ENCODE data around the gene FOXO1.
"Not testable (repeated sequence)": the region's sequence is repeated elsewhere in the genome, so short reads cannot be mapped to it uniquely, and the experiment has no call there.

FOXO1 gene
- total RNA-seq = 45.8 to 69.4 reads per million in 2 donors

DNA sequence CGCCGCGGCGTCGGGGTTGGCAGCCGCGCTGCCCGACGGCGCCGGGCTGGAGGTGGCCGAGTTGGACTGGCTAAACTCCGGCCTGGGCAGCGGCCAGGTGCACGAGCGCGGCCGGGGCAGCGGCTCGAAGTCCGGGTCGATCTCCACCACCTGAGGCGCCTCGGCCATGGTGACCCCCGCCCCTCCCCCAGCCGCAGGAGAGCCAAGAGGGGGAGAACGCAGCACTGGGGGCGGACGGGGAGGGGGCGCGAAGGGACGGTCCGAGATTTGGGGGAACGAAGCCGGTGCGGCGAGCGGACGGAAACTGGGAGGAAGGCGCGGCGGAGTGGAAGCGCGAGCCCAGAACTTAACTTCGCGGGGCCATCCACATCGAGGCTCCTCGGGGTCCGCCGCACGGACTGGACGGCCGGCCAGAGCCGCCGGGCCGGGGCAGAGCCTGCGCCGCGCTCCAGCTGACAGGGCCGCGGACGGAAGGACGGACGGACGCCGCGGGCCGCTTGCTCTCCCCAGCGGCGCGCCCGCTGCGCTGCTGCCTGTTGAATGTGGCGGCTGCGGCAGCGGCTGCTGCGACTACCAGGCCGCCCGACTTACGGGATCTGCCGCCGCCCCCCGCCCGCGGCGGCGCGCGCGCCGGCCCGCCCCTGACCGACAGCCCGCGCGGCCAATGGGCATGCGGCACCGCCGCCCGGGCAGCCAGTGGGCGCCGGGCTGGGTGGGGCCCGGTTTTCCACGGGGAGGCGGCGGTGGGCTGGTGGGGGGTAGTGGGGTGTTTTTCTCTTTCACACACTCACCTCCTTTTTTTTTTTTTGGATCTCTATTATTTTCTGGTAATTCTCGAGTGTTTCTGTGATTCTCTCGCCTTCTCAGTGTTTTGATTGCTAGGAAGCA, at the start of gene FOXO1:
TSS of gene FOXO1 (minus strand) at position 597 of the 888 bp plus-strand sequence. CDS start at position 168, 429 bp downstream.
- DNase-seq = peak; percentile 84

DNA sequence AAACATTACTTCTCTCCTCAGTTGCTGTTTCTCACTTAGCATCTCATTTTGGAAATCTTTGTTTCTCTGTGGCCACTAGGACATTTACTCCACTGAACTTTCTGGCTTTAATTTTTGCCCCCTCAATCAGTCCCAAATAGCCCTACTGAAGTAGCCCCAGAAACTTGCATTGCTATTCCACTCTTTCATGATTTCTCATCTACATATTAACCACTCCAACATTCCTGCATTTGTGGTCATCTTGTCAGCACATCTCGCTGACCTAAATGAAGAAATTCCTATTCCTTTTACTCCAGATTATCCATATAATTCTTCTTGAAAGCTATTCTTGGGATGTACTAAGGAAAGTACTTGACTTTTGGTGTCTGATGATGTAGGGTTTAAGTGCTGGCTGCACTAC, 48.0 kb upstream of the FOXO1 start:
- DNase-seq = not testable (repeated sequence)

DNA sequence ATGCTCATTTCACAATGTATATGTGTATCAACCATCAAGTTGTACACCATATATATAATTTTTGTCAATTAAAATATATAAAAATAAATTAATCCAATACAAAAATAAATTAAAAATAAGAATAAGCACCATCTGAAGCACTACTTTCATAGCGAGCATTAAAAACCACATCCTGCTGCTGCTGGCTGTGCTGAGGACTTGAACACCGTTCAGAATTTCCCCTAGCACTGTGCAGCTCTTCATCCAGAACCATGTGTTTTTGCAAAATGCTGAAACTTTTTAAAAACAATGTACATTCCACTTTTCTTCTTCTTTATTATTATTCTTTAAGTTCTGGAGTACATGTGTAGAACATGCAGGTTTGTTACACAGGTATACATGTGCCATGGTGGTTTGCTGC, 40.0 kb upstream of the FOXO1 start:
- DNase-seq = no peak

DNA sequence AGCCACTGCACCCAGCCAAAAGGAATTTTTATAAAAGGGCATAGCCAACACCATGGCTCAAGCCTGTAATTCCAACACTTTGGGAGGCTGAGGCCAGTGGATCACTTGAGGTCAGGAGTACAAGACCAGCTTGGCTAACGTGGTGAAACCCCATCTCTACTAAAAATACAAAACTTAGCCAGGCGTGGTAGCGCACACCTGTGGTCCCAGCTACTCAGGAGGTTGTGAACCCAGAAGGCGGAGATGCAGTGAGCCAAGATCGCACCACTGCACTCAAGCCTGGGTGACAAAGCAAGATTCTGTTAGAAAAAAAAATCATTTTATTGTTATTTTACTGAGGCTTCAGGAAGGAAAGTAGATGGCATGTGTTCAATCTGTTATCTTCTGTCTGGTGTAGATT, 31.3 kb upstream of the FOXO1 start:
- no peak for DNase-seq

DNA sequence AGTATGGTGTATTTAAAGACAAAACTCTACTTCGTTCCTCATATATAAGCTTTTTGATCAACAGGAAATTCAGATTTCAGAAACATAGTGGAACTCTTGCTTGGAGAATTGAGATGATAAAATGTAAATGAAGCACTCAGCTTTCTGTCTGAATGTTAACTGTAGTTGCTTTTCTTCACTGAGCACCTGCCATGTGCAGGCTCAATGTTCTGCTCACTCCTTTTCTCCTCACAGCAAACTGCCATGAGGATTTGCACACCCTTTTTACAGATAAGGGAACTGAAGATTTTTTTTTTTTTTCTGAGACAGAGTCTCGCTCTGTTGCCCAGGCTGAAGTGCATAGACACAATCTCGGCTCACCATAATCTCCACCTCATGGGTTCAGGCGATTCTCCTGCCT, 28.0 kb upstream of the FOXO1 start:
- DNase-seq = no peak

DNA sequence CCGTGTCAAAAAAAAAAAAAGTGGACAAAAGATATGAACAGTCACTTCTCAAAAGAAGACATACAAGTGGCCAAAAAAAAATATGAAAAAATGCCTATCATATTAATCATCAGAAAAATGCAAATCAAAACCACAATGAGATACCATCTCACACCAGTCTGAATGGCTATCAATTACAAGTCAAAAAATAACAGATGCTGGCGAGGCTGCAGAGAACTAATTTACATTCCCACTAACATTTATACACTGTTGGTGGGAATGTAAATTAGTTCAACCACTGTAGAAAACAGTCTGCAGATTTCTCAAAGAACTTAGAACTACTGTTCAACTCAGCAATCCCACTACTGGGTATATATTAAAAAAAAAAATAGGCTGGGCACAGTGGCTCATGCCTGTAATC, 26.5 kb upstream of the FOXO1 start:
- no peak for DNase-seq

DNA sequence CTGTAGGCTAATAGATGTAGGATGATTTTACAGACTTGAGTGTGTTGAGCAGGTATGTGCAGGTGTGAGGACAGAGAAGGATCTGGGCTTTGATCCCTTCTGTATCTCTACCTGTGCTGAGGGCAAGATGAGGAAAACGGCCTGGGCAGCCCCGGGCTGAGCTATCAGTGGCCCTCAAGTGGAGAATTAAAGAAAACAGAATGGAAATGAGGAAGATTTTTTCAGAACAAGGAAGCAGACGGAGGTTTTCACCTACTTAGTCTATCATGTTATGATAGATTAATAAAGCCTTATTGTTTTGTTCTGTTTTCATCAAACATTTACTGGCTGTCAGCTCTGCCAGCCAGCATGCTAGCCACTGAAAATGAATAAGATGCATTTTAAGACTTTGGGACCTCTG, 22.3 kb upstream of the FOXO1 start:
- no peak for DNase-seq

DNA sequence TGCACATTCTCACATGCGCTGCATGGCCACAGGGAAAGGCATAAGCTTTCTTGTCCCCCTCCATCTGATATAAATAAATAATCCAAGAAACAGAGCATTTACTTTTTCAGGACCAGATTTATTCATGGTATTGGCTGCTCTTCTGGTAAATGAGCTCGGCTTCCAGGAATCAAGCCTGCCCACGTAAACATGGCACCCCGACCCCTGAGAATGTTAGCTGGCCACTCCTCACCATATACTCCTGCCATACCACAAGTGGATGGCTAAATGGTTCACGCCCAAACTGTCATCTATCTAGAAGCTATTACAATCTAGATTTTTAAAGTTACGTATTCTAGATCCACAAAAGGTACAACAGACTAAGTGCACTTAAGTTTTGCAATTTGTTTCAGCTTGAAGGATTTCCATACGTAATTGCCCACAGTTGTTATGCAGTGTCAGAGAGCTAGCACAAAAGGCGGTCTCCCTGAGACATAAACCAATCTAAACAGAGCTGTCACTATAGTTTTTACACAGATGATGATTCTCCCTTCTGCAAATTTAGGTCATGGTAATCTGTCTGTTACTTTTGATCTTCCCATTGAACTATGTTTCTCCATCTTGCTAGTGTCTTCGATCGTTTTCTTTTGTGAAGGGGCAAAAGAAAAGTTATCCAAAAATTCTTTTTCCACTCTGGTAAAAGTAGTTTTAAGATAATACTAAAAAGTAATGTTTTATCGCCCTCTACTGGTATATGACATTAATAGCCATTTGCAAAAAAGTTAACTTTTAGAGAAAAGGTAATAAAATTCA, 16.2 kb upstream of the FOXO1 start:
- DNase-seq = no peak

DNA sequence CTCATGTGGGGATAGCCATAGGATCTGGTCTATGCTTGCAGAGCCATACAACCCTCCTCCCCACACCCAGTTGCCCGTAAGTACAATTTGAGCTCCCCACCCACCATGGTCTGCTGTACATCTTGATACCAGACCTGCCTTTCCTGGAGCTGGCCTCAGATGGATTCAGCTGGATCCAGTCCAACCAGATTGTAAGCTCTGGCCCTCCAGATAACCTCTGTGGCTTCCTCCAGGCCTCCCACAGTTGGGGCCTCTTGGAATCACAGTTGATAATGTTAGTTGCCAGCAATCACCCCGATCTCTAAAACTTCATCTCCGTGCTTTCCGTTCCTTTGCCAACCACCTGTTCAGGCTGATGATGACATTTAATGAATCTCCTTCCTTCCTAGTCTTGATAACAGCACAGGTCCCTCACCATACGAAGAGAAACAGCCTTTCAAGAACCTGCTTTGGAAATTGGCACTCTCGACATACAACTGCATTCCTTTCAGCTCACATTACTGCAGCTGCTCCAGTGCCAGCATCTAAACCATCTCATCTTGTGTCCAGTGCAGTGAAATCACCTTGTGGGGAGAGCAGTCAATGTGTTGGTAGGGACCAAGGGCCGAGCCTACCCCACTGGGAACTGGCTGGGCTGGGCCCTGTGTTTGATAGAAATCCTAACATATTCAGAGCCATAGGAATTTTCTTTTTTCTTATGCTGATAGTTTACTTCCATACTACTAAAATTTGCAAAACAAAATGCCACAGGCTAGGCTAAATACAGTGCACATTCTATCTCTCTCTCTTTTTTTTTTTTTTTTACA, 15.1 kb upstream of the FOXO1 start:
- DNase-seq = no peak

DNA sequence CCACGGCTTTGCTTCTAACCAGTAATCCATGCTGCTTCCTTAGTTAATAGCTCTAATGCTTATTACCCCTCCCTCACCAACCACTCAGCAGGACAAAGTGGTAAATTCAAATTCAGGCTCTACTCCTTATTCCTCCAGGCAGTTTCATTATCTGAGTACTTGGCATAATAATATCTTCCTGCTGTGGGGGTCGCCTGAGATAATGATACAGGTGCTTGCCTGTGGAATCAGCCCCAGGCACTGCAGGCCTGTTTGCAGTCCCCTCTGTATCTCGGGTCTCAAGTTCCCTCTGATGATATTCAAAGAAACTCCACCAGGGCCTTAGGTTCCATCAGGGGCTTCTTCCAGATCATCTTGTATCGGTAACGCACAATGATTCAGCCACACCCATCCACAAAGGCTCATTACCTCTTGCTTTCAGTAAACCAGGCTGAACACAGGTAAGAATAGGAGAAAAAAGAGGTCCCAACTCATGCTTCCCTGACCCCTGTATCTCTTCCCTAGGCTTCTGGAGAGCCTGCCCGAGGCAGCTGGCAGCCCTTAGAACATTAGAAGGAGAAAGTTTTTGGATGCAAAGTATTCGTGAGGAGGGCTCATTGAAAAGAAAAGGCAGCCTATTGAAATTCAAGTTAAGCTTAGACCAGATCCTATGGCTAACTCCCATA, 14.3 kb upstream of the FOXO1 start:
- DNase-seq = no peak

DNA sequence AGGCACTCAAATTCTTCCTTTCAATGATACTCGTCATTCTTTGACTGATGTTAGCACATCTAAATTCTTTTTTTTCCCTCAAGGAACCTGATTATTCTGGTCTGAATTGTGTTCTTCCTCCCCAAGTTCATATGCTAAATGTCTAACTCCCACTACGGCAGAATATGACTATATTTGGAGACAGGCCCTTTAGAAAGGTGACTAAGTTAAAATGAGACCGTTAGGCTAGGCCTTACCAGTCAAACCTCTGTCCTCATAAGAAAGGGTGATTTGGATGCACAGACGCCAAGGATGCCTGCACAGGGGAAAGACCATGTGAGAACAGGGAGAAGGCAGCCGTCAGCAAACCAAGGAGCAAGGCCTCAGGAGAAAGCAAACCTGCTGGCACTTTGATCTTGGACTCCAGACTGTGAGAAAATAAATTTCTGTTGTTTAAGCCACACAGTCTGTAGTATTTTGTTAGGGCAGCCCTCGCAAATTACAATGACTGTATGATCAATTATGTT, 13.1 kb upstream of the FOXO1 start:
- no peak for DNase-seq

DNA sequence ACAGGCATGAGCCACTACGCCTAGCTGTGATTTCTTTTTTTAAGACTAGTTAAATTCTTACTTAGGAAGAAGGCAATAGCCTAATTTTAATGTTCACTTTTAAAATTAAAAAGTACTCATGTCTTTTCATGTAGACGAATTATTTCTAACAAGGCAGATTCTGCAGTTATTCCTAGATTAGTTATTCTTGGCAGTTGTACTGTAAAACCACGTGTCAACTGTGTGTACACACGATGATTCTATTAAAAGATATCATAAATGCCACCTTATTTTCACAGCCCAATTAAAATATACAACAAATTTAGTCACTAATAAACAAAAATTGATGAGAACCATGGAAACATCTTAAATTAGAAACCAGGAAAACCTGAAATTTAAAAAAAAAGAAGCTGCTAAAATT, 10.6 kb upstream of the FOXO1 start:
- no peak for DNase-seq

DNA sequence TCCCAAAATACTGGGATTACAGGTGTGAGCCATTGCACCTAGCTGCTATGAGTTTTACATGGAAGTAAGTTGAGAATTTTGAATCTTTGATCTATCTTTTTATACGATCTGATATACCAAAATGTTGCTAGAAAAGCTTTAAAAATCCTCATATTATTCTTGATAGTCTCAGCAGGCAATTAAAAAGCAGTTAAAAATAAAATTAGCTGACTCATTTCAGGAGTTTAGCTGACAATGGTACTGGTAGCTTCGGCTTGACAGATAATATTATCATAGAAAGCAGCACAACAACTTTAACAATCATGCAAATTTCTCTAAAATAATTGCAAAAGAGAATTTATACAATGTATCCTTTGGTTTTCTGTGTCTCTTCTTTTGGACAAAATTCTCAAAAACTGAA, 9.6 kb upstream of the FOXO1 start:
- no peak for DNase-seq

DNA sequence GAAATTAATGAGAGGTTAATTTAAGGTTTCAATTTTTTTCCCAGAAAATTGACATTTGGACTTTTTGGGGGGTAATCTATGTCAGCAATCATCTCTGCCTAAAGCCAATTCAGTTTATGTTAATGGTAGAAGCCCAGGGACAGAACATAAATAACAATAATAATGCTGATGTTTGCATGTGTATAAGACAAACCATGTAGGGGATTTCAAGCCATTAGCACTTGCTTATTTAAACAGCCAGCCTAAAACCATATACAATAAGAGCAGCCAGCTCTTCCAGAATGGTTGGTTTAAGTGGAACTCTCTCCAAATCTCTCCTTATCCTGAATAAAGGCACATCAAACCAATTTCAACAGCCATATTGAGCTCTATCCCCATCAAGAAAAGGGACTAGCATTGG, 7.0 kb upstream of the FOXO1 start:
- no peak for DNase-seq

DNA sequence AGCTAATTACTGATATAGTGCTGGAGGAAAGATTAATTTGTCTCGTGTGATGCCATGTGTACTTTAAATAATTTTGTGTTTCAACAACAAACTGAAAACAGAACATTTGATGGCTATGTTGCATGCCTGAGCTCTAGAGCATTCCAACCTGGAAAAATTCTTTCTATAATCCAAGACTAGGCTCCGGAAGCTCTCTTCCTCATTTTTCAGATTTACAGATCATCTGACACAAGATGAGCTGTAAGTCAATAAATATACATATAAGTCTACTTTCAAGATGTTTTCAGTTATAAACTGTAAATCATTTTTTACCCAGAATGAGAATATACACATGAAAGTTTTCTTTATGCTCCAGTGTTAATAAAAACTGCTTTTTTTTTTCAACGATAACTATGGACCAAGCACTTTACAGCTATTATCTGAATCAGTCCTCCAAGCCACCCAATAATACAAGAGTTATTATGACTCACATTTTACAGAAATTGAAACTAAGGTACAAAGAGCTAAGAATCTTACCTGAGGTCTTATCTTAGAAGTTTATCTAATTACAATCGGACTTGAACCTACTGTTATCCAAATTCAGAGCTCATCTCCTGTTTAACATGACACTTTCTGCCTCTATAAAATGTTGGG, 6.4 kb upstream of the FOXO1 start:
- DNase-seq = no peak

DNA sequence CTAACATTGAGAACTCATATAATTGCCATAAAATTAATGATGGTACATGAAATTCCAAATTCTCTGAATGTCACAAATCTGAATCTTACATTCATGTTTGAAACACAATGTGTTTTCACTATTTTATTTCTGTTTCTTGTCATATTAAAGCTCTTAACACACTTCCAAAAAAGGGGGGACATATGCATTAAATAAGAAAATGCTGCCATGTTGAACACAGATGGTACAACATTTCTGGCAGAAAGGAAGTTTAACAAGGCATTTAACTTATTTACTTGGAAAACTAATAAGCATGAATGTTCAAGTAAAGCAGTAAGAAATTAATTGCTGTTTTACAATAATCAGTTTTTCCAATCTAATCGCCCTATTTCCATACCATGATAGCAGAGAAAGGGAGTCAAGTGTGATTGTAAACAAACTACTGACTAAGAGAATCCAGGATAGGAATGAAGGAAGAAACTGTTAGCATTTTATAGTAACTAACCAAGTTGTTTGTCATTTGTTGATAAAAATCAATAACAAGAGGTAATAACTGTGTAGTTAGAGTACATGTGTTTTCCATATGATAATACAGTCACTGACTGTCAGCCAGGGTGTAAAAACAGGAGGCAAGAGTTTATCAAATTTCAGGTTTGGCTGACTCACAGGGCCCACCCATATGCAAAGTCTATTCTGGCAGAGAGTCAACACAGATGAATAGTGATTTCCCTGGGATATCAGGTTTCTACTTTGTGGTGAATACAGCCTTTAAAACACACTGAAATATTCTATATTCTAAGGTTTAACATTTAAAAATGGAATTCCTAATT, 5.7 kb upstream of the FOXO1 start:
- no peak for DNase-seq

DNA sequence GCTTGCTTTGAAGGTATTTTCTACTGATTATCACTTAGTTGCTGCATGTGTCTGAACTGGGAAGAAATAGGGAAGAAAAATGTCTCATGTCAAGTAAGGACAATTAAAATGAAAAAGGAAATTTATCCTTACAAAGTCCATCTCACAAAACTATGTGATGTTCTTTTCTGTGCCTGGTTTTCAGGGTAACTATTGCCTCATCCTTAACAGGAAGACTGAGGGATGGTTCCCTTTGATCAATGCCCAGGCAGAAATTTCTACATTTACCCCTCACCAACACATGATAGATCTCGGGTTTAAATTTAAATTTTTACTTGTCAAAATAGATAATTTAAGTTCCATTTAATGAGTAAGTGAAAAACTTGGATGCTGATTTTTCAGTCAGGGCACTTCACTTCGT, 3.9 kb upstream of the FOXO1 start:
- DNase-seq = no peak

DNA sequence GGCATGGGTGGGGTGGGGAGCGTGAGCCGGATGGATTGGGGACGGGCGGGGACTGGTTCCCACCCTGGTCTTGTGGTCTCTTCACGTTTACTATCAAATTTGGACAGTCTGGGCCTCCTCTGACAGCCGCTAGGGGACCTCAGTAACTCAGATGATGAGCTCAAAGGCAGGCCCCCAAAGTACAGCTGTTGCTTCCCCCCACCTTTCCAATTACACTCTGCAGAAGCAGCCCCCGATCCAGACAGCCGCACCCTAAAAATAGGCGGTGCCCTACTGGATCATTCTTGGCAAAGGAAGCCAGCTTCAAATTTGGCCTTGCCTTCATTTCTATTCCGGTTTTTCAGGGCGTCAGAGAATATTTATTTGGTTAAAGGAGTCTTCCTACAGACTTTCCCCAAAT, 1.9 kb upstream of the FOXO1 start:
- no peak for DNase-seq

DNA sequence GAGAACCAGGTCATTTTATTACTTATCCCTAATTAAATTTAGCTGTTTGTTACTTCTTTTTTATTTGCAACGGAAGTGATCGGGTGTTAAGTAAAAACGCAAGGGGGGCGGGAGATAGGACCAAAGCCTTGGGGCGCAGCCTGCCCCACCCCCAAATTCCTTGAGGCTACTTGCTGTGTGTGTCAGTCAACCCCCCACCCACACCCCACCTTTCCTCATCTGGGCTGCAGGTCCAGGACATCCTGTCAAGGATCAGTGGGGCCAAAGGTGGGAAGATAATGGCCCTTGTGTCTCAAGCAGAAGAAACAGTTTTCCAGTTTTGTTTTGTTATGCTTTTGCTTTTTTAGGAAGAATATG, 1.2 kb upstream of the FOXO1 start:
- no peak for DNase-seq

DNA sequence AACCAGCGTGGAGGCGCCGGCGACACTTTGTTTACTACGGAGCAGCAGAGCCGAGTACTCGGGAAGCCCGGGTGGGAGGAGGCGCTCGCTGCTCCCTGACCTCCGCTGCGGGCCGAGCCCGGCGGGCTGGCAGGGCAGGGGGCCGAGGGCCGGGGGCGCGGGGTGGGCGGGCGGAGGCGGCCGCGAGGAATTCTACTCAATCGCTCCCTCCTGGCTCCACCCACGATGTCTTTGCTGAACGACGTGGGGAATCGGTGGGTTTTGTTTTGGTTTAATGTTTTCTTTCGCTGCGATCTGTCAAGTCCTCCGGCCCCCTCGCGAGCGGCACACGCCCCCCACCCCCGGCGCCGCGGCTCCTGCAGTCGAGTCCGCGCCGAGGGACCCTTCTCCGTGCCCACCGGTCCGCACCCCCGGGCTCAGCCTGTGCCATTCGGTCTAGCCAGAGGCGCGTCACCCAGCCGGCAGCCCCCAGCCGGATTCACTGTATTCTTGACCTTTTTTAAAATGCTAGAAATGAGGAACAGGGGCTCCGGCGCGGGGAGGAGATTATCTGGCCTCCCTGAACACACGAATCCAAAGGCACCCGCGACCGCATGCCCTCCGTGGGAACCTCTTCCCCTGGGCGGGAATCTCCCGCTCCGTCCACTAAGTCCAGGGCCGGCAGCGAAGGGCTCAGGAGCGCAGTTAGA, 636 bp upstream of the FOXO1 start:
- peak; percentile 40 for DNase-seq

Measured in activated gamma-delta T cell (primary cell).